ENCODE data around the gene TMEM40.
A peak's percentile ranks its signal among the peaks of the same experiment; 100 is the strongest.

Gene TMEM40

DNA sequence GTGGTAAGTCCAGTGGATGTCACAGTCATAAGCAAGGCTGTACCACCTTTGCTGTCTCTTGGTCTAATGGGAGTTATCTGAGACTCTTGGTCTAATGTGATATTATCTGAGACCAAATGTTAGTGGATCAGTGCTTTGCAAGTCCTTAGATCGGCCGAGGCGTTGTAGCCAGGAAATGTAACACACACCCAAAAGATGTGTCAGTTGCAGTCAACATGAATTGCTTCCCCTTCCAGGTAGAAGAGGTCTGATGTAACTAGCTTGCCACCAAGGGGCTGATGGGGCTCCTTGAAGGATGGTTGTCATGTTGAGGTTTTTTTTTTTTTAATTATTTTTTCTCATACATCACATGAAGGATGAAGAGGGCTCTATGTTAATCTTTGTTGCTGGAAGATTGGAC lies 49.7 kb downstream of the TMEM40 start:
- ChIA-PET POLR2A (ENCODE audit: low non-redundant PET) (no interaction called here), CTCF (no interaction called here)
- no peak for DNase-seq (ENCODE audit: low spot score)

DNA sequence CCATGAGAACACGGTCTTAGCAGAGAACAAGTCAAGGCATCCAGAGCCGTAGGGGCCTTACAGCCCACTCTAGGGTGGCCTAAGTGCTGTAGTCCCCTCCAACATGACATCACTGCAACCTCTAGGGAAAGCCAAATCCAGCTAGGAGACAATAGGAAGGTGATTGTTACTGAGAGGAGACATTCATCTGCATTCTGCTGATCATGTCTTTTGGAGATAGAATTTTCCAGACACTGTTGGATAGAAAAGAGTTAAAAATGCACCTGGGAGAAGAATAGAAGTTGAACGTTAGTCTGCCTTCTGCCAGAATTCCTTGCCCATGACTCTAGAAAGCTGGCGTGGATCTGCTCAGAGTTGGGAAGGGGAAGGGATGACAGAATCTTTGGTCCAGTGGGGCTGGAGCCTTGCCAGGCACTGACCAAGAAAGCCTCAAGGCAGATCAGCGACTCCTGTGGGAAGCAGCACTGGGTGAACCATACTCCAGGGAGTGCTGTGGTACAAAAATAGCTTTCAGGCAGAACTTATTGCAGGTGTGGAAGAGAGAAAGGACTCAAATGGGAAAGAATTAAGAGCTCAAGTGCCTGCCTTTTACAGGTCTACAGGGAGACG lies 50.4 kb downstream of the TMEM40 start:
- ChIA-PET CTCF (no interaction called here), POLR2A (ENCODE audit: low non-redundant PET) (no interaction called here)
- peak; percentile 41 for DNase-seq (ENCODE audit: low spot score)
- TF ChIP-seq, protein P1, sequence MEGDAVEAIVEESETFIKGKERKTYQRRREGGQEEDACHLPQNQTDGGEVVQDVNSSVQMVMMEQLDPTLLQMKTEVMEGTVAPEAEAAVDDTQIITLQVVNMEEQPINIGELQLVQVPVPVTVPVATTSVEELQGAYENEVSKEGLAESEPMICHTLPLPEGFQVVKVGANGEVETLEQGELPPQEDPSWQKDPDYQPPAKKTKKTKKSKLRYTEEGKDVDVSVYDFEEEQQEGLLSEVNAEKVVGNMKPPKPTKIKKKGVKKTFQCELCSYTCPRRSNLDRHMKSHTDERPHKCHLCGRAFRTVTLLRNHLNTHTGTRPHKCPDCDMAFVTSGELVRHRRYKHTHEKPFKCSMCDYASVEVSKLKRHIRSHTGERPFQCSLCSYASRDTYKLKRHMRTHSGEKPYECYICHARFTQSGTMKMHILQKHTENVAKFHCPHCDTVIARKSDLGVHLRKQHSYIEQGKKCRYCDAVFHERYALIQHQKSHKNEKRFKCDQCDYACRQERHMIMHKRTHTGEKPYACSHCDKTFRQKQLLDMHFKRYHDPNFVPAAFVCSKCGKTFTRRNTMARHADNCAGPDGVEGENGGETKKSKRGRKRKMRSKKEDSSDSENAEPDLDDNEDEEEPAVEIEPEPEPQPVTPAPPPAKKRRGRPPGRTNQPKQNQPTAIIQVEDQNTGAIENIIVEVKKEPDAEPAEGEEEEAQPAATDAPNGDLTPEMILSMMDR (conservative IDR thresholded peaks at IDR 0.05; ENCODE audit: low read depth) = no peak
- no peak overlapping the region for H3K27ac ChIP-seq

More for the DNA sequence above, 49.7 kb downstream of the TMEM40 start:
- no peak overlapping the region for H3K27ac ChIP-seq
- TF ChIP-seq, protein P1 (conservative IDR thresholded peaks at IDR 0.05; ENCODE audit: low read depth) = no peak

DNA sequence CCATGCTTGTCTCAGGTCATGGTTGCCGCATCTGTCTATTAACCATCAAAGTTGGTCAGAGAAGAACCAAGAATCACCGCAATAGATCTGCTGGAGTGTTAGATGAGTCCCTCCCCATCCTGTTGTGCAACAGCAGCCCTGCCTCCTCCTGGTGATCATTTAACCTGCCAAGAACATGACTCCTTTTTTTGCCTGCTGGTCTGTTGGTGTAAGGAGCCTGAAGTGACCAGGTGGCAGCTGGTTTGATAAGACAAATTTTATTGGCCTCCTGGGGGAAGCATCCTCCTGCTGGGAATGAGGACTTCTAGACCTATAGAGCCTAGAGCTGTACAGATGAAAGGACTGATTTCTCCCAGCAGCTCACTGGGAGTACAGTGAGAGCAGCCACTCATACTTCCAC lies 51.6 kb downstream of the TMEM40 start:
- ChIA-PET POLR2A (ENCODE audit: low non-redundant PET) (no interaction called here), CTCF (no interaction called here)
- DNase-seq (ENCODE audit: low spot score) = no peak
- TF ChIP-seq, protein P1 (conservative IDR thresholded peaks at IDR 0.05; ENCODE audit: low read depth) = no peak
- H3K27ac ChIP-seq = no peak overlapping the region

DNA sequence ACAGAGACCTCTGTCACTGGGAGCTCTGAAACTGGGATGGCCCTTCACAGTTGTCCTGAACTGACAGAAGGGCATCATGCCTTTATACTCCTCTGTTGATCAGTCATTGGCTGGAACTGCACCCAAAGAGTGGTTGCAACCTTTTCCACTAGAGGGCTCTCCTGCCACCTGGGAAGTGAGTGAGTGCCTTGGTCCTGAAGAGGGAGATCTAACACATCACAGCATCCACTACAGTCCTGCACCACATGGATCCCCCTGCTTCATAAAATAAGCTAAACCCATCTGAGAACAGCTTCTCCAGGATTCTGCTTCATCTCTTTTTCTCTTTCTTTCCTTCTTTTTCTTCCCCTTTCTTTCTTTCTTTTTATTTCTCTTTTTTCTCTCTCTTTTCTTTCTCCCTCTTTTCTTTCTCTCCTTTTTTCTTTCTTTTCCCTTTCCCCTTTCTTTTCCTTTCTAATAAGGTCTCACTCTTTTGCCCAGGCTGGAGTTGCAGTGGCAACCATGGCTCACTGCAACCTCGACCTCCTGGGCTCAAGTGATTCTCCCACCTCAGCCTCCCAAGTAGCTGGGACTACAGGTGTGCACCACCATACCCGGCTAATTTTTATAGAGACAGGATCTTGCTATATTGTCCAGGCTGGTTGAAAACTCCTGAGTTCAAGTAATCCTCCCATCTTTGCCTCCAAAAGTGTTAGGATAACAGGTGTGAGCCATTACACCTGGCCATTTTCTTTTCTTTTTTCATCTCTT lies 52.4 kb downstream of the TMEM40 start:
- TF ChIP-seq, protein P1 (conservative IDR thresholded peaks at IDR 0.05; ENCODE audit: low read depth) = peak; percentile 73
- peak; percentile 56 for DNase-seq (ENCODE audit: low spot score)
- ChIA-PET CTCF (interaction anchor here (0.7 to 0.9 kb wide), 3 partner anchors 41 to 78 kb away, joined by 3 to 4 read pairs (median 3); no protein-coding TSS in a partner anchor), POLR2A (ENCODE audit: low non-redundant PET) (no interaction called here)
- H3K27ac ChIP-seq = no peak overlapping the region

DNA sequence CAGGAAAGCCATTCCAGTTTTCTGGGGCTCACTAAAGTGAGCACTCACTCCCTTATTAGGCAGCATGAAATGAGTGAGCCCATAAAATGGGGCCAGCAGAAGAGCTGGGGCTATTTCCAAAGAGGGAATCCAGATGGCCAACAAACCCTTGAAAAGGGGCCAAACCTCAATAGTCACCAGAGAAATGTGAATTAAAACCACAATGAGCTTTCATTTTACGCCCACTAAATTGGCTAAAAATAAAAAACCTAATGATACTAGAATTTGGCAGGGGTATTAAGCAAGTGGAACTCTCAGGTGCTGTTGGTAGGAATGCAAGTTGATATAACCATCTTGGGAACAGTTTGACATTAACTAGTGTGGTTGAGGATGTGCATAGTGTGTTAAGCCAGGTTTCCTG lies 53.1 kb downstream of the TMEM40 start:
- POLR2A ChIA-PET (ENCODE audit: low non-redundant PET) = no interaction called here
- DNase-seq (ENCODE audit: low spot score) = no peak
- CTCF ChIA-PET = interaction anchor here (0.7 to 0.9 kb wide), 2 partner anchors 44 to 79 kb away, joined by 3 to 4 read pairs; no protein-coding TSS in a partner anchor
- TF ChIP-seq, protein P1 (conservative IDR thresholded peaks at IDR 0.05; ENCODE audit: low read depth) = no peak
- no peak overlapping the region for H3K27ac ChIP-seq

DNA sequence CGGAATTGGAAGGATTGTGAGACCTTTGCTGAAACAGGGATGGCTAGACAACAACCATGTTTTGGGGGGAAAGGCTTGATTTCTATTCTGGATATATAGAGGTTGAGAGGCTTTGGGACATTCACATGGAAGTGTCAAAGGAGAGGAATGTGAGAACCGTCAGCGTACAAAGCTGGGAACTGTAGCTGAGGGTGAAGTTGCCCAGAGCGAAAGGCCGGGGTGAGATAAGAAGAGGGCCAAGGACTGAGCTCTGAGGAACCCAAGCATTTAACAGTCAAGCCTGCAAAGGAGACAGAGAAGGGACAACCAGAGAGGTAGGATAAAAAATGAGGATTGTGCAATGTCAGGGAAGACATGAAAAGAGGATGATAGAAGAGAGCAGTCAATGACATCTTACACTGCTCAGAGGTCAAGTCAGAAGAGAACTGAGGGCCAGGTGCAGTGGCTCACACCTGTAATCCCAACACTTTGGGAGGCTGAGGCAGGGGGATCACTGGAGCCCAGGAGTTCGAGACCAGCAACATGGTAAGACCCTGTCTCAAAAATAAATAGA lies 53.6 kb downstream of the TMEM40 start:
- ChIA-PET POLR2A (ENCODE audit: low non-redundant PET) (no interaction called here), CTCF (interaction anchor here (0.9 kb wide), 1 partner anchor 43 kb away, joined by 3 read pairs; no protein-coding TSS in a partner anchor)
- TF ChIP-seq, protein P1 (conservative IDR thresholded peaks at IDR 0.05; ENCODE audit: low read depth) = no peak
- DNase-seq (ENCODE audit: low spot score) = no peak
- H3K27ac ChIP-seq = no peak overlapping the region

Measured in RWPE1 (cell line).